Esophagus squamous epithelium (tissue), 5 donors: ENCODE measurements around the gene GNRH2. TPM values are rescaled to one million over a fixed set of nuclear protein-coding genes. Genes with fewer than 3 reads are reported as not detected.
"Not testable (repeated sequence)": the region's sequence is repeated elsewhere in the genome, so short reads cannot be mapped to it uniquely, and the experiment has no call there.

ENCODE experiments used
- DNase-seq: peaks from one replicate; lab custom pipeline; 2025; lab: John Stamatoyannopoulos, UW
- H3K27ac ChIP-seq, 4 donors: fragments of 200-600 bp; sonication (generic); one replicate each; pipeline ENCODE4 v1.5.1; 2016 to 2019; ENCODE audit warnings: mild to moderate bottlenecking in 1 of 4
- H3K27me3 ChIP-seq, 4 donors: fragments of 200-600 bp; sonication (generic); 1 replicate in 3 of 4; 2 replicates in 1 of 4; pipeline versions ENCODE4 v1.5.1 to v1.6.0; 2017 to 2021; ENCODE audit warnings: antibody characterized with exemption in 1 of 4
- H3K36me3 ChIP-seq, 3 donors: fragments of 200-600 bp; sonication (generic); one replicate each; pipeline ENCODE4 v1.5.1; 2016 to 2019
- H3K4me1 ChIP-seq, 3 donors: fragments of 200-600 bp; sonication (generic); one replicate each; pipeline ENCODE4 v1.5.1; 2017 to 2019
- H3K4me3 ChIP-seq, 4 donors: fragments of 200-600 bp; sonication (generic); 1 replicate in 3 of 4; 2 replicates in 1 of 4; pipeline ENCODE4 v1.5.1; 2016 to 2019; ENCODE audit warnings: mild to moderate bottlenecking in 2 of 4, moderate library complexity in 1 of 4
- H3K9me3 ChIP-seq, 3 donors: fragments of 200-600 bp; sonication (generic); one replicate each; pipeline ENCODE4 v1.5.1; 2016 to 2019
- POLR2A ChIP-seq, 4 donors: fragments of 450-650 bp; IDR thresholded peaks; one replicate each; pipeline ENCODE4 v1.6.1; 2017; ENCODE audit warnings: antibody characterized with exemption in 4 of 4, mild to moderate bottlenecking in 4 of 4, moderate library complexity in 3 of 4
- WGBS, 2 donors: methylation state at CpG; one replicate each; pipeline ENCODE4 v1.1.5; 2018; 5-methylcytosine and 5-hydroxymethylcytosine counted together
- intact Hi-C: fragments of 100-400 bp; cut with DNase I; formaldehyde crosslinking; loops from one replicate; pipeline ENCODE4 v1.15.0; 2022
- total RNA-seq, 4 donors: library from RNA; depleted of rRNA; stranded (reverse); fragments of >200 nt; gene quantifications; one replicate each; pipeline ENCODE4 v1.1.0, GENCODE V29; 2016
- TF ChIP-seq, protein P1 (sequence below), 6 experiments: fragments of 450-650 bp in 4 of 6; fragments of 200-600 bp in 2 of 6; sonication (generic) in 2 of 6; IDR thresholded peaks; one replicate each; pipeline ENCODE4 v1.5.1; 2016 to 2019; ENCODE audit warnings: antibody characterized with exemption in 6 of 6, mild to moderate bottlenecking in 4 of 6, moderate library complexity in 4 of 6
- donor health status: DM: yes; HTN: yes; CAD: no.

Gene GNRH2
- total RNA-seq, 4 donors from 2014 or later: not detected

DNA sequence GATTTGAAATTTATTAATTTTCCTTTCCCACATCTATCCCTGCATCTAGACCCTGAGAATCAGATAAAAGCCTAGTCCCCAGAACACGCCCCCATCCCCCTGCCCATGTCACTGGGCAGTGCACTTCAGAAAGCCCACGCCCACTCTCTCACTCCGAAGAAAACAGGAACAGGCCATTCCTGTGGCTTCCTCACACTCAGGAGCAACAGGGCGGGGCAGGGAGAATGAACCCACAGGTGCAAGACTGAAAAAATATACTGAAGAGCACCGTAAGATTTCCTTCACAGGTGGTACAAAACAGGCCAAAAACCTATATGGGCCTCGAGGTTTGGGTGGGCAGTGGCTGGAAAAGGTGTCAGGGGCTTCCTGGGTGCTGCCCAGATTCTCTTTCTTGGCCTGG is 31.4 kb downstream of the GNRH2 start:
- 19 to 30% methylated on average over 2 to 5 of the region's 6 CpGs for WGBS, 2 donors
- Histone ChIP-seq H3K4me3 (no peak overlapping the region), H3K36me3 (no peaks in the 10 kb centered on the region), H3K27me3 (peaks cover 0 to 55% (median 0%) of the 10 kb centered on the region in 4 donors), H3K9me3 (no peaks in the 10 kb centered on the region), H3K27ac (no peak overlapping the region), H3K4me1 (peaks cover 12 to 17% (median 15%) of the 10 kb centered on the region in 3 donors)
- TF ChIP-seq, protein P1, sequence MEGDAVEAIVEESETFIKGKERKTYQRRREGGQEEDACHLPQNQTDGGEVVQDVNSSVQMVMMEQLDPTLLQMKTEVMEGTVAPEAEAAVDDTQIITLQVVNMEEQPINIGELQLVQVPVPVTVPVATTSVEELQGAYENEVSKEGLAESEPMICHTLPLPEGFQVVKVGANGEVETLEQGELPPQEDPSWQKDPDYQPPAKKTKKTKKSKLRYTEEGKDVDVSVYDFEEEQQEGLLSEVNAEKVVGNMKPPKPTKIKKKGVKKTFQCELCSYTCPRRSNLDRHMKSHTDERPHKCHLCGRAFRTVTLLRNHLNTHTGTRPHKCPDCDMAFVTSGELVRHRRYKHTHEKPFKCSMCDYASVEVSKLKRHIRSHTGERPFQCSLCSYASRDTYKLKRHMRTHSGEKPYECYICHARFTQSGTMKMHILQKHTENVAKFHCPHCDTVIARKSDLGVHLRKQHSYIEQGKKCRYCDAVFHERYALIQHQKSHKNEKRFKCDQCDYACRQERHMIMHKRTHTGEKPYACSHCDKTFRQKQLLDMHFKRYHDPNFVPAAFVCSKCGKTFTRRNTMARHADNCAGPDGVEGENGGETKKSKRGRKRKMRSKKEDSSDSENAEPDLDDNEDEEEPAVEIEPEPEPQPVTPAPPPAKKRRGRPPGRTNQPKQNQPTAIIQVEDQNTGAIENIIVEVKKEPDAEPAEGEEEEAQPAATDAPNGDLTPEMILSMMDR (IDR thresholded peaks at IDR 0.05): no peak
- TF ChIP-seq POLR2A (IDR thresholded peaks at IDR 0.05): no peak
- DNase-seq: no peak
- intact Hi-C loops: no loop called here

DNA sequence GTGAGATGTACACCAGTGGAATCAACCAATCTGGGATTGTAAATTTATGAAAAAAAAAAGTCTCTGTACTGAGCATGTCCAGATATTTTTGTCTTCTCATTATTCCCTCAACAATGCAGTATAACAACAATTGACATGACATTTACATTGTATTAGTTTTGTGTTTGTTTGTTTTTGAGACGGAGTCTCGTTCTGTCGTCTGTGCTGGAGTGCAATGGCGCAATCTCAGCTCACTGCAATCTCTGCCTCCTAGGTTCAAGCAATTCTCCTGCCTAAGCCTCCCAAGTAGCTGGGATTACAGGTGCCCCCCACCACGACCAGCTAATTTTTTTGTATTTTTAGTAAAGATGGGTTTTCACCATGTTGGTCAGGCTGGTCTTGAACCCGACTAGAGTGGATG is 31.9 kb downstream of the GNRH2 start:
- intact Hi-C loops: not testable (repeated sequence)

DNA sequence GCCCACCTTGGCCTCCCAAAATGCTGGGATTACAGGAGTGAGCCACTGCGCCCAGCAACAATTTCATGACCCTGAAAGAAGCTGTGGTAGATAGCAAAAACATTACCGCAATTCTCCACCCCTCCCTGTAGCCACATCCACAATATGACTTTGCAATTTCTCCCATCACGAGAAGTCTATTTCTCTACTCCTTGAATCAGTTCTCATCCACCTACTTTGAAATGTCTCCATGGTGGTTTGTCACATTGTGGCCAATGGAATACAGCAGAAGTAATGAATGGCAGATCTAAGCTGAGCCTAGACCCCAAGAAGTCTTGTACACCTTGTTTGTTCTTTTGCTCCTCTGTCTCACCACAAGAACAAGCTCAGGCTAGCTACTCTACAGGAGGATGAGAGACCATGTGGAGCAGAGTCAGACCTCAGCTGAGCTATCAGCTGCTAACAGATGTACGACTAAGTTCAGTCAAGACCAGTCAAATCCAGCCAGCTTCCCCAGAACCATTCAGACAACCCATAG is 34.3 kb downstream of the GNRH2 start:
- WGBS, 2 donors: 72 to 73% methylated on average over 4 of the region's 4 CpGs
- no peaks in the 10 kb centered on the region for H3K9me3 ChIP-seq
- H3K4me1 ChIP-seq: peaks cover 0 to 15% (median 6%) of the 10 kb centered on the region in 3 donors
- intact Hi-C loops: no loop called here
- H3K4me3 ChIP-seq: no peak overlapping the region
- no peaks in the 10 kb centered on the region for H3K36me3 ChIP-seq
- H3K27ac ChIP-seq: no peak overlapping the region
- no peak for DNase-seq
- TF ChIP-seq, protein P1 (IDR thresholded peaks at IDR 0.05): no peak
- no peak for TF ChIP-seq POLR2A (IDR thresholded peaks at IDR 0.05)
- peaks cover 0 to 65% (median 7%) of the 10 kb centered on the region in 4 donors for H3K27me3 ChIP-seq

More for the DNA sequence above, 31.9 kb downstream of the GNRH2 start:
- not testable (repeated sequence) for DNase-seq, H3K36me3 ChIP-seq, H3K9me3 ChIP-seq, H3K4me3 ChIP-seq, H3K27ac ChIP-seq
- WGBS, 2 donors: 67 to 71% methylated on average over 6 of the region's 6 CpGs
- Histone ChIP-seq H3K4me1 (peaks cover 12 to 17% (median 15%) of the 10 kb centered on the region in 3 donors), H3K27me3 (peaks cover 0 to 60% (median 0%) of the 10 kb centered on the region in 4 donors)

DNA sequence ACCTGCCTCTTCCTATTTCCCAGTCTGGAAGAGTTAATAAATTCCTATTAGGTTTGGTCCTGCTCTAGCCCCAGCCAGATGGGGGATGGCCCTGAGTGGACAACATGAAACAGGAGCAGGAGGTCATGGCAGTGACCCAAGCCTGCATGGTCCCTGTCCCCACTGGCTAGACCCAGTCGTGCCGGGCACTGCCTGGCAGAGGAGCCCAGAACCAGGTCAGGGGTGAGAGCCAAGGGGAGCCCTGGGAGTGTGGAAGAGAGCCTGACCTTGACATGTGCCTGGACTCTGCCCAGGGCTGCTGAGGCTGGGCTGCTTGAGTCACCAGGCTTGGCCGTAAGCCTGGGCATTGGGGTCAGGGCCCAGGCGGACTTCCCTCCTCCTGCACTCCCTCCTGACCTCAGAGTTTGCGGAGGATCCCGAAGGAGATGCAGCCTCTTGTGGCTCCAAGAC is 37.5 kb downstream of the GNRH2 start:
- intact Hi-C loops: no loop called here
- peaks cover 0 to 86% (median 10%) of the 10 kb centered on the region in 4 donors for H3K27me3 ChIP-seq
- H3K9me3 ChIP-seq: no peaks in the 10 kb centered on the region
- H3K4me3 ChIP-seq: no peak overlapping the region
- 28 to 52% methylated on average over 2 to 5 of the region's 6 CpGs for WGBS, 2 donors
- no peak overlapping the region for H3K27ac ChIP-seq
- no peaks in the 10 kb centered on the region for H3K36me3 ChIP-seq
- H3K4me1 ChIP-seq: peaks cover 5 to 25% (median 13%) of the 10 kb centered on the region in 3 donors
- DNase-seq: no peak
- TF ChIP-seq POLR2A (IDR thresholded peaks at IDR 0.05): no peak
- TF ChIP-seq, protein P1 (IDR thresholded peaks at IDR 0.05): no peak

DNA sequence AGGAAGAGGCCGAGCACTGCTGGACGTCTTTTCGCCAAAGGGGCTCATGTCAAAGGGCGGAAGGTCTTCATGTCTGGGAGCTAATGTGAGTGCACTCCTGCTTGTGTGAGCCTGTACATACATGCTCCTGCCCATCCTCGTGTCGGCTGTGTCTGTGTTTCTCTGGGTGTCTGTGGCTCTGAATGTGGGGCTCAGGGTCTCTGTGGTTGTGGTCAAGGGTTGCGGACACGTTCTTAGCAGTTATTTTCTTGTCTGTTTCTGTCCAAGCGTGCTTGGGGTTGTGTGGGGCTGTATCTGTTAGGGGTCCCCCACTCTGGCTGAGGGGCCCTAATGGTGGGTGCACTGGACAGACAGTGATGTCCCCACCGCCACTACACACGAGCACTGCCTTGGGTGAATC is 38.2 kb downstream of the GNRH2 start:
- Histone ChIP-seq H3K36me3 (no peaks in the 10 kb centered on the region), H3K9me3 (no peaks in the 10 kb centered on the region), H3K27me3 (peaks cover 0 to 80% (median 10%) of the 10 kb centered on the region in 4 donors), H3K4me3 (no peak overlapping the region), H3K27ac (no peak overlapping the region), H3K4me1 (peaks cover 5 to 25% (median 13%) of the 10 kb centered on the region in 3 donors)
- intact Hi-C loops: no loop called here
- WGBS, 2 donors: 69 to 81% methylated on average over 9 of the region's 11 CpGs
- TF ChIP-seq, protein P1 (IDR thresholded peaks at IDR 0.05): no peak
- no peak for TF ChIP-seq POLR2A (IDR thresholded peaks at IDR 0.05)
- no peak for DNase-seq
